Trophoblast cell (in vitro differentiated cells and primary cell): Measurements from ENCODE around the gene PDE5A.

Experiments
- DNase-seq, 2 donors: peaks; one replicate each; pipeline ENCODE4 v3.0.0-alpha.2; 2016
- H2AFZ ChIP-seq: 2 replicates; pipeline ENCODE4 v1.6.1; 2013; ENCODE audit warnings: low read length, moderate library complexity, mild to moderate bottlenecking; ENCODE audit not compliant: insufficient read depth, poor library complexity
- H2AK5ac ChIP-seq: 2 replicates; pipeline ENCODE4 v1.6.1; 2013; ENCODE audit warnings: mild to moderate bottlenecking, low read length
- H2BK120ac ChIP-seq: 2 replicates; pipeline ENCODE4 v1.6.1; 2013; ENCODE audit warnings: low read length, mild to moderate bottlenecking, moderate library complexity; ENCODE audit not compliant: insufficient read depth, poor library complexity
- H2BK12ac ChIP-seq: 2 replicates; pipeline ENCODE4 v1.6.1; 2013; ENCODE audit warnings: mild to moderate bottlenecking, low read length, moderate library complexity
- H2BK5ac ChIP-seq: 2 replicates; pipeline ENCODE4 v1.6.1; 2013; ENCODE audit warnings: low read length, low read depth, moderate library complexity, mild to moderate bottlenecking; ENCODE audit not compliant: poor library complexity
- H3K14ac ChIP-seq: 2 replicates; pipeline ENCODE4 v1.6.1; 2013; ENCODE audit warnings: mild to moderate bottlenecking, low read length
- H3K18ac ChIP-seq: 2 replicates; pipeline ENCODE4 v1.6.1; 2013; ENCODE audit warnings: mild to moderate bottlenecking, low read length
- H3K23ac ChIP-seq: 2 replicates; pipeline ENCODE4 v1.6.1; 2013; ENCODE audit warnings: low read length
- H3K27ac ChIP-seq: 2 replicates; pipeline ENCODE4 v1.5.1; 2013; ENCODE audit warnings: low read depth, mild to moderate bottlenecking, inconsistent platforms, low read length, moderate library complexity
- H3K27me3 ChIP-seq: 2 replicates; pipeline ENCODE4 v1.6.1; 2013; ENCODE audit warnings: inconsistent platforms, mild to moderate bottlenecking, low read length, moderate library complexity; ENCODE audit not compliant: insufficient read depth
- H3K36me3 ChIP-seq, 2 experiments: 1 replicate in 1 of 2; 2 replicates in 1 of 2; pipeline ENCODE4 v1.6.1; 2013; ENCODE audit warnings: low read length in 2 of 2, mild to moderate bottlenecking in 2 of 2, moderate library complexity in 1 of 2; ENCODE audit not compliant: insufficient read depth in 2 of 2, control insufficient read depth in 1 of 2
- H3K4ac ChIP-seq: 2 replicates; pipeline ENCODE4 v1.6.1; 2013; ENCODE audit warnings: low read depth, mild to moderate bottlenecking, low read length, moderate library complexity
- H3K4me1 ChIP-seq, 2 experiments: 1 replicate in 1 of 2; 2 replicates in 1 of 2; pipeline ENCODE4 v1.6.1; 2013; ENCODE audit warnings: low read length in 2 of 2, mild to moderate bottlenecking in 2 of 2, moderate library complexity in 1 of 2; ENCODE audit not compliant: insufficient read depth in 2 of 2, control insufficient read depth in 1 of 2
- H3K4me2 ChIP-seq: 2 replicates; pipeline ENCODE4 v1.6.1; 2013; ENCODE audit warnings: inconsistent platforms, mild to moderate bottlenecking, low read length, moderate library complexity
- H3K4me3 ChIP-seq: 2 replicates; pipeline ENCODE4 v1.5.1; 2013; ENCODE audit warnings: mild to moderate bottlenecking, low read depth, low read length, inconsistent platforms
- H3K79me1 ChIP-seq: one replicate; pipeline ENCODE4 v1.6.1; 2013; ENCODE audit warnings: low read length
- H3K79me2 ChIP-seq: 2 replicates; pipeline ENCODE4 v1.6.1; 2013; ENCODE audit warnings: low read length, mild to moderate bottlenecking; ENCODE audit not compliant: control insufficient read depth, insufficient read depth, poor library complexity
- H3K9ac ChIP-seq: 2 replicates; pipeline ENCODE4 v1.6.1; 2013; ENCODE audit warnings: mild to moderate bottlenecking, low read length
- H3K9me3 ChIP-seq: 2 replicates; pipeline ENCODE4 v1.6.1; 2013; ENCODE audit warnings: low read depth, mild to moderate bottlenecking, control low read depth, inconsistent platforms, low read length; ENCODE audit not compliant: insufficient read depth
- H4K12ac ChIP-seq: 2 replicates; pipeline ENCODE4 v1.6.1; 2013; ENCODE audit warnings: low read depth, mild to moderate bottlenecking, low read length, moderate library complexity
- H4K8ac ChIP-seq: 2 replicates; pipeline ENCODE4 v1.6.1; 2013; ENCODE audit warnings: low read depth, mild to moderate bottlenecking, low read length, moderate library complexity
- H4K91ac ChIP-seq: one replicate; pipeline ENCODE4 v1.6.1; 2013; ENCODE audit warnings: low read depth, mild to moderate bottlenecking, low read length, moderate library complexity
- WGBS: extraction: QIAGEN DNeasy Blood & Tissue Kit; methylation state at CpG from one replicate; pipeline ENCODE4 v1.1.7; 2013; ENCODE audit warnings: missing lambda C conversion rate; ENCODE audit not compliant: insufficient read length, insufficient coverage; ENCODE audit errors: extremely low coverage; 5-methylcytosine and 5-hydroxymethylcytosine counted together

PDE5A gene

DNA sequence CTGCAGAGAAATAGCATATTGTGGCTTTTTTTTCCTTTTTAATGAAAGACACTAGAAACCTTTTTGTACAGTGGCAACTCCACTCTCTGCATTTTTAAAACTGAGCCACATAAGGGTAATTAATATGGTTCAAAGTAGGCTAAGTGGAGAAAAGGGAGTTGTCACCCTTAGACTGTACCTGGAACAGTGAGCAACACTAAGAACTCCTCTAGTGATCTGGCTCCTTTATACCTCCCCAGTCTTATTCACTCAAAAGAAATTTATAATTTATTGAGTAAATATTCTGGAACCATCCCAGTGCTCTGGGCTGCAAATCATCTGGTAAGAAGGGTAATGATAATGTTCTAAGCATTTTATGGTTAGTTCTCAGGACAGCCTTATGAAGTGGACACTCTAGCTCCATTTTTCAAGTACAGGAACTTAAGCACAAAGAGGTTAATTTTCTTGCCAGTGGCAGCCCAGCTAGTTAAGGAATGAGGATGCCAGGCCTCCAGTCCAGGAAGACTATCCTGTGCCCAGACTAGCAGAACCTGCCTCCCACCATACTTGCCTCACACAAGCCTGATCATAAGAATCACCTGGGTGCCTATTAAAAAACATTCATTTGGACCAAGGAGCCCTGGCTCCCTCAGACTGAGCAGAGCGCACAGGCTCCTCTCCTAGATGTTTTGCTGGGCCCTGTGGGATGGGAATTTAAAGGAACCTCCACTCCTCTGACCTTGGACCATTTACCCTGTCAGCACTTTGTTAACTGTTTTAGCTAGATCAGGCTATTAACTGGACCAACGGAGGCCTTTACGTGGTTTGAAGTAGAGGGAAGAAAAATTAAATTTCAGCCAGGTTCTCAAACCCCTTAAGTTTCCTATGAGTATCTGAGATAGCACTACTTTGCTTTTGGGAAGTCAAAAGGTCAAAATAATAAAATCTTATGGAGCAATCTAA is 102.6 kb downstream of the PDE5A start:
- Histone ChIP-seq H2BK12ac (no peak overlapping the region), H2BK5ac (no peak overlapping the region), H3K18ac (no peak overlapping the region), H3K36me3 (no peaks in the 10 kb centered on the region), H2AFZ (no peak overlapping the region), H2AK5ac (no peak overlapping the region), H3K14ac (no peak overlapping the region), H3K4ac (no peak overlapping the region), H4K91ac (no peak overlapping the region), H3K23ac (no peak overlapping the region), H3K4me3 (no peak overlapping the region), H3K9me3 (no peaks in the 10 kb centered on the region), H4K12ac (no peak overlapping the region), H3K4me2 (no peak overlapping the region), H3K4me1 (peaks cover 0 to 2% of the 10 kb centered on the region in 2 experiments), H3K27ac (no peak overlapping the region), H3K79me1 (peaks cover 2% of the 10 kb centered on the region), H2BK120ac (no peak overlapping the region), H4K8ac (peak overlapping the region; percentile 60), H3K9ac (no peak overlapping the region), H3K27me3 (no peaks in the 10 kb centered on the region), H3K79me2 (no peaks in the 10 kb centered on the region)
- DNase-seq, result no peak
- no CpG with 5 or more reads among the region's 3 CpGs for WGBS

- peak in 1 of 2 donors; percentile 2 for DNase-seq
- Histone ChIP-seq H3K36me3 (no peaks in the 10 kb centered on the region), H3K4me3 (no peak overlapping the region), H4K91ac (no peak overlapping the region), H3K79me1 (peaks cover 2% of the 10 kb centered on the region), H3K27ac (no peak overlapping the region), H3K79me2 (no peaks in the 10 kb centered on the region), H4K12ac (no peak overlapping the region), H3K4me2 (no peak overlapping the region), H2AK5ac (no peak overlapping the region), H3K18ac (no peak overlapping the region), H3K23ac (no peak overlapping the region), H2BK5ac (no peak overlapping the region), H2BK12ac (no peak overlapping the region), H3K27me3 (no peaks in the 10 kb centered on the region), H3K4me1 (peaks cover 0 to 2% of the 10 kb centered on the region in 2 experiments), H3K14ac (no peak overlapping the region), H3K4ac (no peak overlapping the region), H2BK120ac (no peak overlapping the region), H3K9ac (no peak overlapping the region), H3K9me3 (no peaks in the 10 kb centered on the region), H2AFZ (no peak overlapping the region), H4K8ac (no peak overlapping the region)
- WGBS, result no CpG with 5 or more reads among the region's 5 CpGs
Measured at GRCh38 chr4:119525005-119525749, 103.4 kb downstream of the PDE5A start.

GRCh38 chr4:119523399-119523798 is 105.2 kb downstream of the PDE5A start:
- Histone ChIP-seq H3K79me2 (no peaks in the 10 kb centered on the region), H2BK5ac (no peak overlapping the region), H3K4me1 (peaks cover 0 to 2% of the 10 kb centered on the region in 2 experiments), H3K36me3 (no peaks in the 10 kb centered on the region), H2BK120ac (no peak overlapping the region), H2AK5ac (no peak overlapping the region), H3K9me3 (no peaks in the 10 kb centered on the region), H3K79me1 (peaks cover 2% of the 10 kb centered on the region), H3K23ac (no peak overlapping the region), H3K27me3 (no peaks in the 10 kb centered on the region), H2AFZ (no peak overlapping the region), H3K27ac (no peak overlapping the region), H3K18ac (no peak overlapping the region), H4K91ac (no peak overlapping the region), H2BK12ac (no peak overlapping the region), H4K8ac (no peak overlapping the region), H3K4me2 (no peak overlapping the region), H4K12ac (no peak overlapping the region), H3K14ac (no peak overlapping the region), H3K9ac (no peak overlapping the region), H3K4ac (no peak overlapping the region), H3K4me3 (no peak overlapping the region)
- no peak for DNase-seq

- H3K23ac ChIP-seq, result no peak overlapping the region
- H3K27ac ChIP-seq, result no peak overlapping the region
- no peak overlapping the region for H4K8ac ChIP-seq
- peaks cover 0 to 3% of the 10 kb centered on the region in 2 experiments for H3K36me3 ChIP-seq
- H2AFZ ChIP-seq, result no peak overlapping the region
- no peak overlapping the region for H3K4me3 ChIP-seq
- H3K79me2 ChIP-seq, result no peaks in the 10 kb centered on the region
- peaks cover 0 to 2% of the 10 kb centered on the region in 2 experiments for H3K4me1 ChIP-seq
- no peak overlapping the region for H4K91ac ChIP-seq
- H3K9ac ChIP-seq, result peak overlapping the region; percentile 58
- no peaks in the 10 kb centered on the region for H3K9me3 ChIP-seq
- no peak overlapping the region for H4K12ac ChIP-seq
- no peak overlapping the region for H2AK5ac ChIP-seq
- no CpG with 5 or more reads among the region's 4 CpGs for WGBS
- H3K27me3 ChIP-seq, result no peaks in the 10 kb centered on the region
- no peak overlapping the region for H2BK120ac ChIP-seq
- peaks cover under 1% of the 10 kb centered on the region for H3K79me1 ChIP-seq
- H2BK12ac ChIP-seq, result no peak overlapping the region
- no peak overlapping the region for H2BK5ac ChIP-seq
- H3K4me2 ChIP-seq, result no peak overlapping the region
- H3K18ac ChIP-seq, result no peak overlapping the region
- no peak for DNase-seq
- no peak overlapping the region for H3K14ac ChIP-seq
- no peak overlapping the region for H3K4ac ChIP-seq
Measured at GRCh38 chr4:119521268-119521667, 107.3 kb downstream of the PDE5A start.
